Osteoblast (primary cell): ENCODE results near the gene TXNL4B. TPM values are rescaled to one million over a fixed set of nuclear protein-coding genes. Genes with fewer than 3 reads are reported as not detected.
A peak's percentile ranks its signal among the peaks of the same experiment; 100 is the strongest.

ENCODE experiments used
- DNase-seq: peaks from one replicate; pipeline ENCODE4 v3.0.0; 2011; ENCODE audit warnings: low spot score, mixed read lengths; ENCODE audit not compliant: insufficient read length; ENCODE audit errors: missing footprints
- H2AFZ ChIP-seq: 2 replicates; pipeline ENCODE4 v1.6.0; 2011; ENCODE audit warnings: mild to moderate bottlenecking, low read length
- H3K27ac ChIP-seq: 2 replicates; pipeline ENCODE4 v1.5.1; 2011; ENCODE audit warnings: mild to moderate bottlenecking, low read depth, low read length, moderate library complexity
- H3K27me3 ChIP-seq: 2 replicates; pipeline ENCODE4 v1.6.0; 2012; ENCODE audit warnings: mild to moderate bottlenecking, control low read depth, inconsistent platforms, low read length, moderate library complexity; ENCODE audit not compliant: insufficient read depth
- H3K36me3 ChIP-seq: 2 replicates; pipeline ENCODE4 v1.5.1; 2011; ENCODE audit warnings: mild to moderate bottlenecking, low read length, control low read depth, moderate library complexity; ENCODE audit not compliant: insufficient read depth
- H3K4me1 ChIP-seq: 2 replicates; pipeline ENCODE4 v1.5.1; 2011; ENCODE audit warnings: mild to moderate bottlenecking, low read length, control low read depth, moderate library complexity; ENCODE audit not compliant: insufficient read depth
- H3K4me2 ChIP-seq: 2 replicates; pipeline ENCODE4 v1.6.0; 2011; ENCODE audit warnings: mild to moderate bottlenecking, low read length; ENCODE audit not compliant: insufficient read depth
- H3K4me3 ChIP-seq: fragments of 200-600 bp; sonication (generic); 3 replicates; pipeline ENCODE4 v1.5.1; 2012; ENCODE audit warnings: mild to moderate bottlenecking, low read length, inconsistent platforms; ENCODE audit not compliant: insufficient read depth
- H3K79me2 ChIP-seq: 2 replicates; pipeline ENCODE4 v1.6.0; 2012; ENCODE audit warnings: mild to moderate bottlenecking, low read length, control low read depth, inconsistent platforms; ENCODE audit not compliant: insufficient read depth
- H3K9me3 ChIP-seq: 2 replicates; pipeline ENCODE4 v1.5.1; 2011; ENCODE audit warnings: low read depth, low read length, control low read depth
- H4K20me1 ChIP-seq: 2 replicates; pipeline ENCODE4 v1.6.0; 2012; ENCODE audit warnings: mild to moderate bottlenecking, low read length, control low read depth; ENCODE audit not compliant: insufficient read depth
- CTCF ChIP-seq: IDR thresholded peaks from 2 replicates; pipeline ENCODE4 v1.5.1; 2011; ENCODE audit warnings: mild to moderate bottlenecking, low read depth, low read length, moderate library complexity; ENCODE audit errors: extremely low read depth
- total RNA-seq: library from RNA; depleted of rRNA; stranded (reverse); fragments of >200 nt; gene quantifications from 2 replicates; pipeline ENCODE4 v1.2.3, GENCODE V29; 2012

The TXNL4B gene
- total RNA-seq, 1 donor, result 12.3 TPM

DNA sequence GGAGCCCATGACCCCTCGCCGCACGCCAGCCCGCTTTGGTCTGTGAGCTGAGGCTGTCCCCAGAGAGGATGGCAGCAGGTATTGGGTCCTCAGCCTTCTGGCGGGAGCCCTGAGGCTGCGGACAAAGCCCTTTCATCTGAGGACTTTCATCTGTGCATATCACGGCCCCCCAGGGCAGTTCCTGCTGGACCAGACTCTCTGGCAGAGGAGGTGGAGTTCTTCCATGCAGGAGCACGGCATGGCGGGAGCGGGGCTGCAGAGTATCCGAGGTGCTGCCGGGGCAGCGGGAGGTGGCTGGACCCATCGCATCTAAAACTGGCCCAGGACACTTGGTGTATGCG, 19.0 kb upstream of the TXNL4B start:
- peak; percentile 23 for DNase-seq
- no peak overlapping the region for H3K4me3 ChIP-seq
- no peaks in the 10 kb centered on the region for H3K27me3 ChIP-seq
- no peaks in the 10 kb centered on the region for H3K79me2 ChIP-seq
- no peak overlapping the region for H3K27ac ChIP-seq
- no peak for TF ChIP-seq CTCF
- H3K36me3 ChIP-seq, result peaks cover 50% of the 10 kb centered on the region
- H3K9me3 ChIP-seq, result no peaks in the 10 kb centered on the region
- H4K20me1 ChIP-seq, result no peaks in the 10 kb centered on the region
- no peak overlapping the region for H3K4me2 ChIP-seq
- H3K4me1 ChIP-seq, result no peaks in the 10 kb centered on the region
- H2AFZ ChIP-seq, result no peak overlapping the region

- Histone ChIP-seq H3K27ac (no peak overlapping the region), H3K9me3 (no peaks in the 10 kb centered on the region), H3K79me2 (no peaks in the 10 kb centered on the region), H2AFZ (no peak overlapping the region), H3K4me3 (no peak overlapping the region), H3K27me3 (no peaks in the 10 kb centered on the region), H3K4me1 (no peaks in the 10 kb centered on the region), H3K4me2 (no peak overlapping the region), H3K36me3 (peaks cover 56% of the 10 kb centered on the region), H4K20me1 (no peaks in the 10 kb centered on the region)
- TF ChIP-seq CTCF, result no peak
- peak; percentile 43 for DNase-seq
Measured at GRCh38 chr16:72111657-72112451, 18.4 kb upstream of the TXNL4B start.

DNA sequence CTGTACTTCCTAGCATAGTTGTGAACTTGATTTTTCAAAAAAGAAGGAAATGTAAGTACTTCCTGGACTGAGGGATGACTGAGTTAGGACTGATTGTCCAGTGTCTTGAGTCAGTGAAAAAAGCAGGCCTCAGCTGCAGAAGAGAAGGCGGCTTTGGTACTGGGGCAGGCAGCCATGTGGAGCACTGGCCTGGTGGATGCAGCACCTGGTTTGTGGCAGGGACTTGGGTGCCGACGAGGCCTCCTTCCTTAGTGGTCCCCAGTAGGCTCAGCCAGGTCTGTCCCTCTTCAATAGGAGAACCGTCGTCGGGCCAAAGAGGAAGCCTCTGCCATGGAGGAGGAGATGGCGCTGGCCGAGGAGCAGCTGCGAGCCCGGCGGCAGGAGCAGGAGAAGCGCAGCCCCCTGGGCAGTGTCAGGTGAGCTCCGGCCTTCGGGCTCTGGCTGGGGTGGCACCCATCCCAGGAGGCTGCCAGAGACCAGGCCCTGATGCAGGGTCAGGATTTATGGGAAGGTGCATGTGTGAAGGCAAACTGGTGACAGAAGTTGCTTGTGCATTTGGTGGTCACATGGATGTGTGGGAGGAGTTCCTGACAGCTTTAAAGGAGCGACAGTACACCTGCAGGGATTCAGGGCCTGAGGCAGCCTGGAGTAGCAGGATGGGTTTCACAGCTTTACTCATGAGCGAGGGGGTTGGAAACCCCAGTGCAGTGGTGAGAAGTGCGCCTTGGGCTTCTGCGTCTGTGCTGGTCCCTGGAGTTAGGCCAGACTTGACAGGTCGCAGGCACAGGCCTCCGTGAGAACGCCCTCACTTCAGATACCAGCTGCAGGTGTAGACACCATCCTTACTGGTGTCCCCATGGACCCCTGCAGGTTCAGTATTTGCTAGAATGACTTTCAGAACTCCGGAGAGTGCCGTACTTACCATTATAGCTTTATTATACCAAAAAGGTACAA, 17.5 kb upstream of the TXNL4B start:
- no peaks in the 10 kb centered on the region for H4K20me1 ChIP-seq
- H3K4me1 ChIP-seq, result no peaks in the 10 kb centered on the region
- H3K27me3 ChIP-seq, result no peaks in the 10 kb centered on the region
- no peaks in the 10 kb centered on the region for H3K9me3 ChIP-seq
- no peak for TF ChIP-seq CTCF
- DNase-seq, result peak; percentile 30
- no peaks in the 10 kb centered on the region for H3K79me2 ChIP-seq
- no peak overlapping the region for H3K4me3 ChIP-seq
- no peak overlapping the region for H3K27ac ChIP-seq
- H3K36me3 ChIP-seq, result peaks cover 64% of the 10 kb centered on the region
- H3K4me2 ChIP-seq, result no peak overlapping the region
- no peak overlapping the region for H2AFZ ChIP-seq
